K562 (cell line): ENCODE results near the gene PDK3. TPM values are rescaled to one million over a fixed set of nuclear protein-coding genes. Genes with fewer than 3 reads are reported as not detected.

Experiments used
- ATAC-seq: fragments of 200-7000 bp; cut with Tn5 transposase; 3 replicates; pipeline ENCODE4 v1.9.1; 2020; ENCODE audit warnings: moderate library complexity
- BruUV-seq: library from RNA; stranded (reverse); fragments of 400-500 nt; replicated peaks from 2 replicates; lab custom pipeline; 2021; lab: Mats Ljungman, UMichigan
- CTCF ChIA-PET: fragments of 300-600 bp; formaldehyde crosslinking; extraction: SDS; loops from one replicate; lab custom pipeline; 2021; ENCODE audit warnings: low intra/inter-chr PET ratio; lab: Yijun Ruan, JAX
- POLR2A ChIA-PET: fragments of 300-600, 350-650 bp; sonication (Branson Sonifier 250); formaldehyde crosslinking; extraction: SDS; loops from one replicate; lab custom pipeline; 2021; ENCODE audit warnings: antibody characterized with exemption, inconsistent platforms; lab: Yijun Ruan, JAX
- DNase-seq, 4 experiments: peaks; one replicate each; pipeline versions ENCODE4 v3.0.0 to v3.0.0-alpha.2; 2011 to 2018; ENCODE audit warnings: low spot score in 3 of 4, mixed read lengths in 3 of 4; ENCODE audit errors: extremely low read depth in 1 of 4
- FAIRE-seq: peaks from 2 replicates; lab custom pipeline; 2011; peaks lifted over from hg19 to GRCh38; lab: Jason Lieb, UNC
- H2AFZ ChIP-seq: 2 replicates; pipeline ENCODE4 v1.6.0; 2011; ENCODE audit warnings: low read depth, low read length, control low read depth, inconsistent platforms
- H3K27ac ChIP-seq: fragments of 200-600 bp; 3 replicates; pipeline ENCODE4 v1.8.0; 2011; ENCODE audit warnings: low read depth, mild to moderate bottlenecking, control low read depth, inconsistent platforms, low read length, moderate library complexity, mixed read lengths; ENCODE audit errors: extremely low read depth
- H3K27me3 ChIP-seq, 2 experiments: fragments of 300-600 bp in 1 of 2; 2 replicates in 1 of 2; 3 replicates in 1 of 2; pipeline versions ENCODE4 v1.6.0 to v1.8.0; 2011; ENCODE audit warnings: inconsistent platforms in 2 of 2, low read length in 2 of 2, mild to moderate bottlenecking in 1 of 2, mixed read lengths in 1 of 2, moderate library complexity in 1 of 2; ENCODE audit not compliant: control insufficient read depth in 2 of 2, insufficient read depth in 2 of 2
- H3K36me3 ChIP-seq: fragments of 300-600 bp; 3 replicates; pipeline ENCODE4 v1.8.0; 2011; ENCODE audit warnings: mild to moderate bottlenecking, low read length, inconsistent platforms; ENCODE audit not compliant: control insufficient read depth, insufficient read depth
- H3K4me1 ChIP-seq, 2 experiments: fragments of 200-600 bp in 1 of 2; replicated peaks in 1 of 2; 2 replicates in 1 of 2; 3 replicates in 1 of 2; pipeline versions ENCODE4 v1.5.1 to v1.8.0; 2011; ENCODE audit warnings: inconsistent platforms in 2 of 2, low read length in 2 of 2, mild to moderate bottlenecking in 1 of 2, mixed read lengths in 1 of 2, moderate library complexity in 1 of 2; ENCODE audit not compliant: control insufficient read depth in 2 of 2, insufficient read depth in 2 of 2
- H3K4me2 ChIP-seq: 2 replicates; pipeline ENCODE4 v1.6.1; 2011; ENCODE audit warnings: low read length, control low read depth, inconsistent platforms, mixed read lengths; ENCODE audit not compliant: insufficient read depth
- H3K4me3 ChIP-seq: fragments of 200-600 bp; sonication (generic), shearing (Covaris generic); 2 replicates; pipeline ENCODE4 v1.5.1; 2016; ENCODE audit warnings: control low read depth, inconsistent platforms
- H3K79me2 ChIP-seq: fragments of 200-600 bp; 3 replicates; pipeline ENCODE4 v1.8.0; 2011; ENCODE audit warnings: low read length, inconsistent platforms; ENCODE audit not compliant: control insufficient read depth, insufficient read depth
- H3K9ac ChIP-seq, 2 experiments: 2 replicates each; pipeline versions ENCODE4 v1.6.0 to v1.6.1; 2011; ENCODE audit warnings: low read depth in 2 of 2, low read length in 2 of 2, control low read depth in 1 of 2, inconsistent platforms in 1 of 2, mild to moderate bottlenecking in 1 of 2, mixed read lengths in 1 of 2; ENCODE audit not compliant: insufficient read depth in 1 of 2
- H3K9me1 ChIP-seq: one replicate; pipeline ENCODE4 v1.6.0; 2011; ENCODE audit warnings: inconsistent platforms, mild to moderate bottlenecking, low read length, moderate library complexity; ENCODE audit not compliant: control insufficient read depth, insufficient read depth
- H3K9me3 ChIP-seq: replicated peaks from 2 replicates; pipeline ENCODE4 v1.5.1; 2011; ENCODE audit warnings: low read depth, low read length, inconsistent platforms; ENCODE audit not compliant: control insufficient read depth, insufficient read depth
- H4K20me1 ChIP-seq: replicated peaks from 2 replicates; pipeline ENCODE4 v1.6.1; 2011; ENCODE audit warnings: low read length, inconsistent platforms, mixed read lengths; ENCODE audit not compliant: control insufficient read depth, insufficient read depth
- CEBPB ChIP-seq: fragments of 450-650 bp; IDR thresholded peaks from 2 replicates; pipeline ENCODE4 v1.6.1; 2016; ENCODE audit warnings: missing genetic modification characterization, missing compliant biosample characterization
- ERF ChIP-seq: fragments of 450-650 bp; formaldehyde crosslinking; IDR thresholded peaks from 2 replicates; pipeline ENCODE4 v1.4.0; 2020; ENCODE audit warnings: mild to moderate bottlenecking, mixed read lengths
- ESRRA ChIP-seq: fragments of 450-650 bp; IDR thresholded peaks from 2 replicates; pipeline ENCODE4 v1.6.1; 2014; ENCODE audit warnings: low read depth, mild to moderate bottlenecking, moderate library complexity, borderline replicate concordance
- HNRNPK ChIP-seq: fragments of 200-400 bp; formaldehyde crosslinking; IDR thresholded peaks from one replicate; pipeline ENCODE4 v1.6.1; 2018; ENCODE audit warnings: mild to moderate bottlenecking, low read depth, low read length; ENCODE audit not compliant: poor library complexity, severe bottlenecking
- MITF ChIP-seq: IDR thresholded peaks from 2 replicates; pipeline ENCODE4 v1.6.1; 2014; ENCODE audit warnings: antibody characterized with exemption
- REST ChIP-seq, 2 experiments: fragments of 450-650 bp; formaldehyde crosslinking in 1 of 2; IDR thresholded peaks; 2 replicates each; pipeline versions ENCODE4 v1.4.0 to v1.6.1; 2014 to 2020; ENCODE audit warnings: mild to moderate bottlenecking in 2 of 2, borderline replicate concordance in 1 of 2, low read depth in 1 of 2
- WGBS: fragments of 100-300 bp; shearing (Covaris generic); methylation state at CpG from one replicate; pipeline ENCODE4 v1.1.6; 2016; ENCODE audit warnings: low coverage, mixed read lengths; ENCODE audit not compliant: insufficient coverage; ENCODE audit errors: missing lambda C conversion rate; 5-methylcytosine and 5-hydroxymethylcytosine counted together
- in situ Hi-C: fragments of 300-500 bp; cut with MboI; formaldehyde crosslinking; loops from 4 replicates; pipeline ENCODE4 v1.15.0; 2018; ENCODE audit warnings: inconsistent platforms, mixed read lengths
- intact Hi-C: fragments of 100-400 bp; cut with micrococcal nuclease; formaldehyde crosslinking; loops from 2 replicates; pipeline ENCODE4 v1.14.2; 2022
- polyA plus RNA-seq, 8 experiments: library from polyadenylated mRNA; depleted of rRNA in 4 of 8; stranded (reverse) in 5 of 8; unstranded in 3 of 8; fragments of >200 nt; fragmentation: Nextera tagmentation in 2 of 8; fragmentation: Illumina TruSeq in 1 of 8; extraction: Ambion mirVana in 2 of 8; extraction: Trizol in 1 of 8; gene quantifications; 2 replicates each; pipeline versions ENCODE4 v1.2.1 to v1.2.3, GENCODE V29; 2011 to 2014; ENCODE audit warnings: inconsistent platforms in 1 of 8, missing spikeins in 1 of 8
- total RNA-seq, 7 experiments: library from RNA; depleted of rRNA in 6 of 7; stranded (reverse); fragments of >200 nt in 6 of 7; fragmentation: Illumina TruSeq in 2 of 7; extraction: Trizol in 2 of 7; gene quantifications; 2 replicates each; pipeline versions ENCODE4 v1.2.1 to v1.2.3, GENCODE V29; 2011 to 2021; ENCODE audit warnings: low replicate concordance in 1 of 7

The PDK3 gene
- total and polyA plus RNA-seq, 9 of the 15 experiments (the other 6 are each of a cell fraction or from before 2014, with no cell fraction given), result 0.20 to 4.9 (median 0.95) TPM

GRCh38 chrX:24547961-24548360 is 82.9 kb downstream of the PDK3 start:
- Histone ChIP-seq H3K36me3 (no peaks in the 10 kb centered on the region), H3K9me3 (no peaks in the 10 kb centered on the region), H2AFZ (no peak overlapping the region), H3K9me1 (no peaks in the 10 kb centered on the region), H3K9ac (no peak overlapping the region), H3K27ac (no peak overlapping the region), H3K27me3 (peaks cover 7 to 9% of the 10 kb centered on the region in 2 experiments; a peak in 4 of 5 replicates), H3K79me2 (no peaks in the 10 kb centered on the region), H3K4me1 (no peaks in the 10 kb centered on the region), H3K4me3 (no peak overlapping the region), H4K20me1 (no peaks in the 10 kb centered on the region), H3K4me2 (no peak overlapping the region)
- no TSS peak for BruUV-seq
- DNase-seq (no peak), FAIRE-seq (no peak), ATAC-seq (no peak)
- ChIA-PET POLR2A (no interaction called here), CTCF (no interaction called here)
- intact Hi-C loops (no loop called here), in situ Hi-C loops (no loop called here)
- TF ChIP-seq MITF (no peak), HNRNPK (no peak)
- WGBS, result 0% methylated on average over 1 of the region's 1 CpG

- ChIA-PET CTCF (no interaction called here), POLR2A (no interaction called here)
- Histone ChIP-seq H3K4me2 (no peak overlapping the region), H3K27ac (no peak overlapping the region), H3K27me3 (peaks cover 2 to 9% of the 10 kb centered on the region in 2 experiments; a peak in 3 of 5 replicates), H3K4me1 (no peaks in the 10 kb centered on the region), H2AFZ (no peak overlapping the region), H4K20me1 (no peaks in the 10 kb centered on the region), H3K4me3 (no peak overlapping the region), H3K79me2 (no peaks in the 10 kb centered on the region), H3K9me3 (no peaks in the 10 kb centered on the region), H3K9me1 (no peaks in the 10 kb centered on the region), H3K36me3 (no peaks in the 10 kb centered on the region), H3K9ac (no peak overlapping the region)
- intact Hi-C loops (no loop called here), in situ Hi-C loops (no loop called here)
- 0% methylated on average over 5 of the region's 5 CpGs for WGBS
- ATAC-seq, result no peak
- no peak for DNase-seq
- FAIRE-seq, result no peak
- no TSS peak for BruUV-seq
- TF ChIP-seq CEBPB (tag), result no peak
- no peak for TF ChIP-seq ESRRA
- no peak for TF ChIP-seq ERF
- no peak for TF ChIP-seq REST (IDR thresholded peaks at IDR 0.05; ENCODE audit: borderline replicate concordance)
- no peak for TF ChIP-seq REST (CRISPR knock-in tag; IDR thresholded peaks at IDR 0.05; ENCODE audit: low read depth)
These were observed 85.1 kb downstream of the PDK3 start for GRCh38 chrX:24550166-24550565.
